NCI-H2107 (cell line): ENCODE data around the gene PSMB4.
"Not testable (repeated sequence)": the region's sequence is repeated elsewhere in the genome, so short reads cannot be mapped to it uniquely, and the experiment has no call there.

ENCODE experiments used
- DNase-seq: peaks from one replicate; lab custom pipeline; 2025; lab: John Stamatoyannopoulos, UW

The PSMB4 gene

DNA sequence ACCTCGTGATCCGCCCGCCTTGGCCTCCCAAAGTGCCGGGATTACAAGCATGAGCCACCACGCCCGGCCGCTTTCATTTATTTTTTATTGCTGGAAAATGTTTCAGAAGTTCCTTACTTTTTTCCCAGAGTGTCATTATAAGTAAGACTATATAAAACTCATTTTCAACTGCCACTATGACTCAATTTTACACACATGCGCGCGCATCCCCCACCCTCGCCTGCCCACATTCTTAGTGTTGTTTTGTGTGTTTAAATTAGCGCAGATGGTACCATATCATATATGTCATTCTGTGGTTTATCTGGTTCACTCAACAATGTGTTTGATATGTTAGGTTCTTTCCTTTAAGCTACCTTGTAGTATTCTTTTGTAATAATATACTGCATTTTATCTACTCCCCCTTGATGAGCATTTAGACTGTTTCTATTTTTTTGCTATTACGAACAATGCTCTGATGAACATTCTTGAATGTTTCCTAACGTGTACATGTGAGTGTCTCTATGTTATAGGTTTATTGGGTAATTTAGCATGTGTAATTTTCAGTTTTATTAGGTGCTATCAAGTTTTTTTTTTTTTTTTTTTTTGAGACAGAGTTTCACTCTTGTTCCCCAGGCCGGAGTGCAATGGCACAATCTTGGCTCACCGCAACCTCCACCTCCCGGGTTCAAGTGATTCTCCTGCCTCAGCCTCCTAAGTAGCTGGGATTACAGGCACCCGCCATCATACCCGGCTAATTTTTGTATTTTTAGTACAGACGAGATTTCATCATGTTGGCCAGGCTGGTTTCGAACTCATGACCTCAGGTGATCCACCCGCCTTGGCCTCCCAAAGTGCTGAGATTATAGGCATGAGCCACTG, 8.9 kb upstream of the PSMB4 start:
- not testable (repeated sequence) for DNase-seq

DNA sequence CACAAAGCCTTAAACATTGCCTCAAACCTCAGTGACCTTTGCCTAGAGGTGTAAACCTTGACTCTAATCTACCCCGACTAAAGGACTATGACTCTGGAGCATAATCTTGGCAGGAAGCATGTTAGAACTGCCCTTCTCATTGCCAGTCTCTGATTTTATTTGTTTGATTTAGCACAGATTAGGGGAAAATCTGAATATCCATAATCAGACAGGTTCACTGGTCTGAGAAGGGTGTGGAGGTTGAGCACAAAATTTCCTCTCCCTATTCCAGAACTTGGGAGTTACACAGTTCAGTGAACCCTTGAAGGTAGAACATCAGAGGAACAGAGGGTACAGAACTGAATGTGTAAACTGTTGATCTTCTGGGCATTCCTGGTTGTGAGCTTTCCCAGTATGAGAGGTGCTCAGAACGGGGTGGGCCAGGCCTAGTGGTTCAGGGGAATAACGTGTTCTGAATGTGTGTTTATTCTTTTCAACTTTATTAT, 8.3 kb upstream of the PSMB4 start:
- DNase-seq, result no peak

DNA sequence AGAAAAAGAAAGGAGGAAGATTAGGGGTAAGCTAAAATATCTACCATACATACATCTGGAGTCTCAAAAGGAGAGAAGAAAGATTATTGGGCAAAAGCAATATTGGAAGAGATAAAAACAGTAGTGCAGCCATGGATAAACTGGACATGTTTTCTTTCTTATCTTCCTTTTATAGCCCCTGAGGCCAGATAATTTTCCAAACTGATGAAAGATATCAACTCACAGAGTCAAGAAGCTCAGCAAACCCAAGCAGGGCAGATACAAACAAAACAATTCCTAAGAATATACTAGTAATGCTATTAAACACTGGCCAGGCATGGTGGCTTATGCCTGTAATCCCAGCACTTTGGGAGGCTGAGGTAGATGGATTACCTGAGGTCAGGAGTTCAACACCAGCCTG, 5.8 kb upstream of the PSMB4 start:
- no peak for DNase-seq

DNA sequence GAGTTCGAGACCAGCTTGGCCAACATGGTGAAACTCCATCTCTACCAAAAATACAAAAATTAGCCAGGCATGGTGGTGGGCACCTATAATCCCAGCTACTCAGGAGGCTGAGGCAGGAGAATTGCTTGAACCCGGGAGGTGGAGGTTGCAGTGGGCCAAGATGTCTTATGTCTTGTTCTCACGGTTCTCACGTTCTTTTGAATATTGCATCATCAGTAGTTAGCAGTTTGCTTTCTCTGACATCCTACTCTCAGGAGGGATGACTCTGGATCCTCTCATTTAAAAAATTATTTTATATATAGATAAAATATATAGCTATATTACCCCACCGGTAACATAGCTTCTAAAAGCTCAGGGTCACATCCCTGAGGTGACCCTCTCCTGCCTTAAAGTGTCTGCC, 3.1 kb upstream of the PSMB4 start:
- not testable (repeated sequence) for DNase-seq

DNA sequence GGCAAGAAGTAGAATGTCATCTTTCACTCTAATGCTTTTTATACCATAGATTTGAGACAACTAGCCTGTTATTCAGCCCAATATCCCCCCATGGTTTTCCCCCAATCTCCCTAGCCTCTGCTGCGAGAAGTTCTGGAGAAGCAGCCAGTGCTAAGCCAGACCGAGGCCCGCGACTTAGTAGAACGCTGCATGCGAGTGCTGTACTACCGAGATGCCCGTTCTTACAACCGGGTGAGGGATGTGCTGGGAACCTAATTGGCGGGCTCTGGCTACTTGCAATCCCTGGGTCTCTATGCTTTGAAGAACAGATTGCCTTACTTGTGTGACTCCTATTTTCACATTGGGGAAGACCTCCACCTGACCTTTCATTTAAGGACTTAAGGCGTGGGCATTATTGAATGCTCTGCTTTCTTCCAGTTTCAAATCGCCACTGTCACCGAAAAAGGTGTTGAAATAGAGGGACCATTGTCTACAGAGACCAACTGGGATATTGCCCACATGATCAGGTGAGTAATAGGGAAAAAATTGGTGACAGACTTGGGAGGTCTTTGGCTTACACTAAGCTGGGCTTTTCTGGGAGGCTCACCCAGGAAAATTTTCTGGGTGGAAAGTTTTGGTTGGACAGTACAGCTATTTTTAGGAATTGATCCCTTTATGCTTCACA, 1.9 kb downstream of the PSMB4 start:
- DNase-seq, result no peak

DNA sequence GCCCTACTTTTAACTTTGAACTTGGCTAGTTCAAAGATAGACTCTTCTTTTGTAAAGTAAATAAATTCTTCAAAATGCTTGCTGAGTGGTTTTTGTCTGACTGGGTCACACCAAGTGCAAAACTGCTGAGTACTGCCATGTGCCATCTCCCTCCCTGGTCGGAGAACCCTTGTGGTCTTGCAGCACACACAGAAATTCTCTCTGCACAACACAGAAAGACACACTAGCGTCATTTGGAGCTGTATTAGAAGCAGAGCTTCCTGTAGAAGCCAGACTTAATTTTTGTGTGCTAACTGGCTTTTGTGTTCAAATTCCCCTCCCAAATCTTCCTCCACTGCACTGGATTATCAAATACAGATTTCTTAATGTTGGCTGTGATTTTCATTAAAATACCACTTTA, 2.5 kb downstream of the PSMB4 start:
- DNase-seq, result no peak

DNA sequence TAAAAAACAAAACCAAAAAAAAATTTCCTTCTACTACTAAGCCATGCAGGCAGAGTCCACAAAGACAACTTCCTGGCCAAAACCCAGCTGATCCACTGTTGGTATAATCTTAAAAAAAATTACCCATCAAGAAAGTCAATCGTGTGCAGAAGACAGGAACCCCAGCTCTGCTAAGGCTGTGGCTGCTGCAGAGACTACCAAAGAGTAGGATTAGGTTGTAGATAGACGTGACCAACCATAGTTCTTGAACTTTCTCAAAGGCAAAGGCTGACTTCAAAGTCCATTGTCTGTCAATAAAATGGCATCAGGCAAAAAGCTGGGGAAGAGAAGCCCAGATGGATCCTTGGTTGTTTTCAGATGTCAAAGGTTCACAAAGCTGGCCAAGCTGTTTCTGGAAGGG, 3.4 kb downstream of the PSMB4 start:
- DNase-seq, result no peak

DNA sequence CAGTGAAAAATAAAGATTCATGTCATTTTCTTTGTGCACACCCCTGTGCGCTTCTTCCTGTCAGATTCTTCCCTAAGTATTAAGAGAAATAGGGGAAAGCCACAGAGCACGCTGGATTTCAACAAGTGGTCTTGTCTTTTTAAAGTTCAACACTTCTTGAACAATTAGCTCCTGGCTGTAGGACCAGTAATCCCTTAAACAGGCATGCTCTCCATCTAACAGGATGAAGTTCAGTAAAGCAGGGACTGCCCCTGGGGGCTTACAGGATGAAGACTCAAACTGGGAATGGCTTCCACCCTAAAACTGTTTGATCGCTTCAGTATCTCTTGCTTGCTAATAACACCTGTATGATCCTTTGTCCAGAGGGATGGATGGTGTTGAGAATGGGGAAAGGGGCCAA, 4.2 kb downstream of the PSMB4 start:
- no peak for DNase-seq

DNA sequence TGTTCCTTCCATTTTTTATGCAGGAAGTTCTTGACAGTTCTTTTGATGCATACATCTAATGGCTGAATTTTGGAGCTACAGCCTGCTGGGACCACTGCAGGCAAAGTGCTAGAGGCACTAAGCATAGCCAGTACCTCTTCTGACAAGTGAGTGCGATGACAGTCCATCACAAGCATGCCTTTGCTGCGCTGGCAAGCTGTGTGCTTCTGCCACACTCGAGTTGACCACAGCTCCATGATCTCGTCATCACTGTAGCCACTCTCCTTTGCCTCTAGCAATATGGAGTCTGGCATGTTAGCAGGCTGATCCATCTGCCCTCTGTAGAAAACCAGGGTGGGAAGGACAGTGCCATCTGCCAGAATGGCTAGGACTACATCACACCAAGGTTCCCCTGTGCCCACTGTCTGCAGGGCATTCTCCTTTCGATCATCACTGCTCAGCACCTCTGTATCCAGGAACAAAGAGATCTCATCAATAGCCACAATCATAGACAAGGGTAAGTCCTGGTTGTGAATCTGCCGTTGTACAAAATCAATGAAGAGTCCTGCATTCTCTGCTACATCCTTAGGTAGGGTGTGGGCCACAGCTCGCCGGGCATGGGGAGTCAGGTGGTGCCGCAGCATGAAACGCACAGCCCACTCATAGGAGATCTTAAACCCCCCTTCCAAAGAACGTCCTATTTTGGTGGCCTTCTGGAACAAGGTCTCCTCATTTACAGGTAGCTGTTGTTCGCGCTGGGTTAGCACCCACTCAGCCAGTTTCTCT, 6.0 kb downstream of the PSMB4 start:
- DNase-seq, result no peak

DNA sequence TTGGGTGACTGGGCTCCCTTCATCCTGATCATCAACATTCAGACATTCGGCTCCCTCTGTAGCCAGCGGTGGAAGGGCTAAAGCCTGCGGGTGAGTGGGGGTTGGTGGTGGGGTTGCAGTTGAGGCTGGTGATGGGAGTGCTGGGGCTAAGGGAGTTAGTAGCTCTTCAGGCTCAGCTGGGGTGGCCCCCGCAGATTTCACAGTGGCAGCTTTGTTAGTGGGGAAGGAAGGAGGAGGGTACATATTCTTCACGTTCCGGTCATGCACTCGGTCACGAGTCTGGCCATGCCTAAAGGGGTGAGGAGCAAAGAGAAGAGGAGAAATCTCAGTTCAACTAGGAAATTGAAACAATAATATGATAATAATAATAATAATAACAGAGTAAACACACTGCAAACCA, 6.8 kb downstream of the PSMB4 start:
- DNase-seq, result no peak

DNA sequence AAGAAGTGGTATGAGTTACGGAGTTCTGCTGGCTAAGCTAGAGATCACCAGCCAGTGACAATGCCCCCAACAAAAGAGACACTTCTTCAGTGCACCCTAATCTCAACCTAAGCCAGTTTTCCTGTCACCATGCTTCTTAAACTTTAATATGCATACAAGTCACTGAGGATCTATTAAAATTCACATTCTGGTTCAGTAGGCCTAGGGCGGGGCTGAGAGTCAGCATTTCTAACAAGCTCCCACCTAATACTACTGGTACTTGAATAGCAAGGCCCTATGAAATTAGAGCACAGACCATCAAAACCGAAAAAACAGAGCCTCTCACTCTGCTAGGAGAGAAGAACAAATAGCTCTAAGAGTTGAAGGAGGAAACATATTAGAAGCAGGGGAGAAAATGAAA, 7.9 kb downstream of the PSMB4 start:
- DNase-seq, result no peak

DNA sequence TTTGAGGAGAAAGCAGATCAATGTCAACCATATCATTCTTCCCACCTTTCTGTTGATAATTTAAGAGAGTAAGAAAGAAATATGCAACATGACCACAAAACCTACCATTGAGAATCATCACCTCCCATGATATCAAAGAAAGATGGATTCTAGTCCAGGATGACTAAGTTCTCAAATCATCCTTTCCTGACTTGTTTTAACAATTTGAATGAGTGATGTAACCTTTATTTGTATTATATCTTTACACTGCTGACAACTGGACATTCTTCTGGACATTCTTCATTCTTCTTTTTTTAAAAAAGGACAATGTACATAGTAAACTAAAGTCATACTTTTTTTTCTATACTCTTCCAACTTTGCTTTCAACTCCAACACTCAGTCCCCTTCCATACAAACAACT, 9.5 kb downstream of the PSMB4 start:
- no peak for DNase-seq

DNA sequence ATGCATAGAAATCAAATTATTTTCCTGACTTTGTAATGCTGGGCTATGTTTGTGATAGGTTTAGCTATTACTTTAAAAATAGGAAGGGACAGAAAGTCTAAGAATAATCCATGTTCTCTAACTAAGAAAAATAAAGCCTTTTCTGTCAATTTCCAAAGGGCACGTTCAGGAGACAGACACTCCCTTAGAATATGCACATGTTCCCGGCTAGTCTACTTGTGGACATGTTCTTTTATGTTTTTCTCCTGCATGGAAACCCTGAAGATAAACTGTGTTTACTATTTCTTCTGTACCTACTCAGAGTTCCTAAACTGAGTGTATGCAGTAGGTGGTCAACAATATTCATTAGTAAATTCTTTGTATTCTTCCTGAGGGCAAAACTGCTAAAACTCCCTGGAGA, 12.5 kb downstream of the PSMB4 start:
- no peak for DNase-seq

DNA sequence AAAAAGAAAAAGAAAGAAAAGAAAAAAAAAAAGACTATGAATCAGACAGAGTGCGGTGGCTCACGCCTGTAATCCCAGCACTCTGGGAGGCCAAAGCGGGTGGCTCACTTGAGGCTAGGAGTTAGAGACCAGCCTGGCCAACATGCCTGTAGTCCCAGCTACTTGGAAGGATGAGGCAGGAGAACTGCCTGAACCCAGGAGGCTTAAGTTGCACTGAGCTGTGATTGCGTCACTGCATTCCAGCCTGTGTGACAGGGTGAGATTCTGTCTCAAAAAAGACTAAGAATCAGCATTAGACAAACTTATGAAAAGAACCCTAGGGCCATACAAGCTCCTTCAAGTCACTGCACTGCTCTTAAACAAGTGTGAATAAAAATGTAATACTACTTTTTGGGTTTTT, 16.9 kb downstream of the PSMB4 start:
- no peak for DNase-seq

DNA sequence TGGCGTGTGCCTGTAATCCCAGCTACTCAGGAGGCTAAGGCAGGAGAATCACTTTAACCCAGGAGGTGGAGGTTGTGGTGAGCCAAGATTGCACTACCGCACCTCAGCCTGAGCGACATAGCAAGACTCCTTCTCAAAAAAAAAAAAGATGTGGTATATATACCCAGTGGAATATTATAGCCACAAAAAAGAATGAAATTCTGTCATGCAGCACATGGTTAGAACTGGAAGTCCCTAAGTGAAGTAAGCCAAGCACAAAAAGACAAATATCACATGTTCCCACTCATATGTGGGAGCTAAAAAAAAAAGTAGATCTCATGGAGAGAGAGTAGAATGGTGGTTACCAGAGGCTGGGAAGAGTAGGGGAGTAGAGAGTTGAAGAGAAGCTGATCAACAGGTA, 18.7 kb downstream of the PSMB4 start:
- no peak for DNase-seq

DNA sequence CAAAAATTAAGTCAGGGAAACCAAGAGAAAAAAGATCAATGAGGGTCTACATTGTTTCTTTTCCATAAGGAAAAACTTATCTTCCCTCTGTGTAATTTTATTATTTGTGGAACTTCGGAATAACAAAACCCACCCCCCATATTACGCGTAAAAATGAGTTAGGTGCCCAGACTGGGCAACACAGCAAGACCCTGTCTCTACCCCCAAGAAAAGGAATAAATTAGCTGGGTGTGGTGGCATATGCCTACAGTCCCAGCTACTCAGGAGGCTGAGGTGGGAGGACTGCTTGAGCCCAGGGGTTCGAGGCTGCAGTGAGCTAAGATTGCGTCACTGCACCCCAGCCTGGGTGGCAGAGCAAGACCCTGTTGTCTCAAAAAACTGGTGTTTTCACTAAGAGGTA, 20.4 kb downstream of the PSMB4 start:
- DNase-seq, result no peak

DNA sequence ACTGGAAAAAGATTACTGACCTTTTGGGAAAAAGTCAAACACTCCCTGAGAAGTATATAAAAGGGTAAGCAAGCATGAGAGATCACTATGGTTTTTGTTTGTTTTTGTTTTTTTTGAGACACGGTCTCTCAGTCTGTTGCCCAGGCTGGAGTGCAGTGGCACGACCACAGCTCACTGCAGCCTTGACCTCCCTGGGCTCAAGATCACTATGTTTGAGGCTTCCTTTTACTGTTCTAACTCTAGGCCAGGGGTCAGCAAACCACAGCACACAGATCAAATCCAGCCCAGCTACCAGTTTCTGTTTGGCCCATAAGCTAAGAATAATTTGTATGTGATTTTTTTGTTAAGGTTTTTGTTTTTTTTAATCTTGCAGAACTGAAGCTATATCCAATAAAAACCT, 25.7 kb downstream of the PSMB4 start:
- DNase-seq, result no peak

DNA sequence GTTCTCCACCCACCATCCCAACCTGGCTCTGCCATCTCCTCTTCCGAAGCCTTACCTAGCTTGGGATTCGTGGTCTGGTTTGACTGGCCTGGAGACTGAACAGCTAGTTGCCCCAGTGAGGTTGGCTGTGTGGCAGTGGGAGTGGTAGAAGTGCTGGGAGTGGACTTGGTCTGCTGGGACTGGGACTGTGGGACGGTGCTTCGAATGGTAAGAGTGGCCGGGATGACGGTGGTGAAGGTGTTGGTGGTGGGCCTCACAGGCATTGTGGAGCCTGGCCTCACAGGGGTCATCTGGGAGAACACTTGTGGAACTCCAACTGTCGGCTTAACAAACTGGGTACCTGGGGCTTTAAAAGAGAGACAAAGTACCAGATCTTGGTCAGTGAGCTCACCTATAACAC, 28.7 kb downstream of the PSMB4 start:
- DNase-seq, result no peak

DNA sequence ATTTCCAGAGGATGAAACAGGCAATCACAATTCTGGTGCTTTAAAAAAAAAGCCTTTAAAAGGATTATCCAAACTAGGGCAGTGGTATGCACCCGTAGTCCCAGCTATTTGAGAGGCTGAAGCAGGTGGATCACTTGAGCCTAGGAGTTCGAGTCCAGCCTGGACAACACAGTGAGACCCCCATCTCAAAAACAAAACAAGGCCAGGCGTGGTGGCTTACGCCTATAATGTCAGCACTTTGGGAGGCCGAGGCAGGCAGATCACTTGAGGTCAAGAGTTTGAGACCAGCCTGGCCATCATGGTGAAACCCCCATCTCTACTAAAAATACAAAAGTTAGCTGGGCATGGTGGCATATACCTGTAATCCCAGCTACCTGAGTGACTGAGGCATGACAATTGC, 34.5 kb downstream of the PSMB4 start:
- not testable (repeated sequence) for DNase-seq

DNA sequence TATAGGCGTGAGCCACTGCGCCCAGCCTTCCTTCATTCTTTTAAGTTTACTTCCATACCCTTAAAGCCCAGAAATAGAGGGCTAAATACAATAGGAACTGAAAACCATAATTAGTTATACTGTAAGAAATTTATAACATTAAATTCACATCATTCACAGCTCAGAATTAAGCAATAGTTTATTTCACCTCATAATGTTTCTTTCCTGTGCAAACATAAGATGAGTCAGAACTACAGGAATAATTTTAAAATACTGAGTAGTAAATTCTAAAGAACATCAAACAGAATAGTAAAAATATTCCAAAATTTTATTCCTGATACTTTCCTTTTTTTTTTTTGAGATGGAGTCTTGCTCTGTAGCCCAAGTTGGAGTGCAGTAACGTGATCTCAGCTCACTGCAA, 35.8 kb downstream of the PSMB4 start:
- DNase-seq, result no peak

DNA sequence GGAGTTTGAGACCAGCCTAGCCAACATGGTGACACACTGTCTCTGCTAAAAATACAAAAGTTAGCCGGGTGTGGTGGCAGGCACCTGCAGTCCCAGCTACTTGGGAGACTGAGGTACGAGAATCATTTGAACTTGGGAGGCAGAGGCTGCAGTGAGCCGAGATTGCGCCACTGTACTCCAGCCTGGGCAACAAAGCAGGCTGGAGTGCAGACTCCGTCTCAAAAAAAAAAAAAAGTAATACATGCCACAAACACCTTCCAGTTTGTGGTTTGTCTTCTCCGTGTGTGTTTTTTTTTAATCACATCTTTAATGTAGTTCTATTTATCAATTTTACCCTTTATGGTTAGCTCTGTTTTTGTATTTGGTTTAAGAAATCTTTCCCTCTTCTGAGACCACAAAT, 37.6 kb downstream of the PSMB4 start:
- DNase-seq, result no peak

DNA sequence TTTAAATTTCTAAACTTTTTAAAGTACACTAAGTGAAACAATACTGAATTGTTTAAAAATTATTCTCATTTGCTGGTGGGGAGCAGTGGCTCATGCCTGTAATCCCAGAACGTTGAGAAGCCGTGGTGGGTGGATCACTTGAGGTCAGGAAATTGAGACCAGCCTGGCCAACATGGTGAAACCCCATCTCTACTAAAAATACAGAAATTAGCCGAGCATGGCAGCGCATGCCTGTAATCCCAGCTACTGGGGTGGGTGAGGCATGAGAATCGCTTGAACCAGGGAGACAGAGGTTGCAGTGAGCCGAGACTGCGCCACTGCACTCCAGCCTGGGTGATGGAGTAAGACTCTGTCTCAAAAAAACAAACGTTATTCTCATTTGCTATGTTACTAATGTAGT, 38.0 kb downstream of the PSMB4 start:
- DNase-seq, result not testable (repeated sequence)
